ENCODE measurements around the gene SUPT5H. TPM values are rescaled to one million over a fixed set of nuclear protein-coding genes. Genes with fewer than 3 reads are reported as not detected.
"Not testable (repeated sequence)": the region's sequence is repeated elsewhere in the genome, so short reads cannot be mapped to it uniquely, and the experiment has no call there.

The SUPT5H gene
- total RNA-seq, 2 experiments from 2014 or later = 173 to 176 TPM

- H3K27ac Mint-ChIP-seq = no peak overlapping the region
- POLR2A ChIA-PET = no interaction called here
- no peaks in the 10 kb centered on the region for H3K9me3 Mint-ChIP-seq
- no peak for ATAC-seq (ENCODE audit: low read depth)
- peaks cover 21% of the 10 kb centered on the region for H3K36me3 Mint-ChIP-seq
- no peak for DNase-seq
- no peaks in the 10 kb centered on the region for H3K27me3 Mint-ChIP-seq
- H3K4me1 Mint-ChIP-seq = peaks cover 11% of the 10 kb centered on the region
- no peak overlapping the region for H3K4me3 Mint-ChIP-seq
These were observed 23.7 kb downstream of the SUPT5H start for GRCh38 chr19:39469036-39469435.

DNA sequence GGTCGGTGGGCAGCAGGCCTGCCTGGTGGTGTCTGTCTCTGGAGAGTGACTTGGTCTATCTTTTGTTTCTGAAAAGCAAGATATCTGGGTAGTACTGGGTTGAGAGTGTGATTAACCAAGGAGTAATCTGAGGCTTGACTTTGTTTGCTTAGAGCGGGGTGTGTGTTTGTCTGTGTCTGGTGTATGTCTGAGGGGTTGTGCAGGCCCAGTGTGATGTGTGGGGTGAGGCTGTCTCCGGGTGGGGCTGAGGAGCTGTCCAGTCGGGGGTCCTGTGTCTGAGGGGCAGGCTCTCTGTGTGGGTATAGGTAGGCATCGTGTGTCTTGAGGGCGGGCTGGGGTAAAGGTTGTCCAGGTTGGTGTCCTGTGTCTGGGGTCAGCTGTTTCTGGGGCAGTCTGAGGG is 24.2 kb downstream of the SUPT5H start:
- ATAC-seq (ENCODE audit: low read depth) = no peak
- Mint-ChIP-seq H3K4me1 (peaks cover 11% of the 10 kb centered on the region), H3K4me3 (no peak overlapping the region), H3K27ac (no peak overlapping the region), H3K27me3 (no peaks in the 10 kb centered on the region), H3K36me3 (peaks cover 25% of the 10 kb centered on the region), H3K9me3 (no peaks in the 10 kb centered on the region)
- no peak for DNase-seq
- POLR2A ChIA-PET = no interaction called here

DNA sequence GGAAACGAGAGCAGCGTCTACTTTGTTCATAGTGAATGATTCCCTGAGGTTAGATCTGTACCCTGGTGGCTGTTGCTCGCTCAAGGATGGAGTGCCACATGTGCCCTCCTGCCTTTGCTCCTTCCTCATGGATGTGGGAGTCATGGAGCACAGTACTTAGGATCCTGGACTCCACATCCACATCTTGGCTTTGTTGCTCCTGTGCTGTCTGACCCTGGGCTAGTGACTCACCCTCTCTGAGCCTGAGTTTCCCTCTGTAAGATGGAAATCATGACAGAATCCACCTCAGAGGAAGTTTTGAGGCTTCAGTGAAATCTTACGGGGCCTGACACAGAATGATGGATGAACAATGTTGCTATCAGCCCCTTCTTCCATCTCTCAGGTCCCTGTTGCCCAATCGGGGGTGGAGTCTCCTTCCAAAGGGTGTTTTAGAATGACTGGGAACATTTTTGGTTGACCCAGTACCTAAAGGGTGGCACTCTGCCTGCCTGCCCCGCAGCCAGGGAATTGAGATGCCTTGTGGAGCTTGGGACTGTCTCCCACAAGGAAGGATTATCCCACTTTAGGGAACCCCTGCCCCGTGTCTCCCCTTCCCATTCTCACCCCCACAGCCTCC is 25.4 kb downstream of the SUPT5H start:
- POLR2A ChIA-PET = interaction anchor here (0.5 kb wide), 1 partner anchor 10 kb away, joined by 3 read pairs; the partner anchor contains the start of gene TIMM50
- no peak overlapping the region for H3K4me3 Mint-ChIP-seq
- H3K4me1 Mint-ChIP-seq = peaks cover 11% of the 10 kb centered on the region
- no peaks in the 10 kb centered on the region for H3K9me3 Mint-ChIP-seq
- H3K27me3 Mint-ChIP-seq = no peaks in the 10 kb centered on the region
- H3K27ac Mint-ChIP-seq = no peak overlapping the region
- DNase-seq (no peak), ATAC-seq (ENCODE audit: low read depth) (no peak)
- H3K36me3 Mint-ChIP-seq = peaks cover 24% of the 10 kb centered on the region

- ATAC-seq (ENCODE audit: low read depth) = no peak
- Mint-ChIP-seq H3K4me1 (peaks cover 9% of the 10 kb centered on the region), H3K27me3 (no peaks in the 10 kb centered on the region), H3K9me3 (no peaks in the 10 kb centered on the region), H3K4me3 (no peak overlapping the region), H3K36me3 (peaks cover 27% of the 10 kb centered on the region), H3K27ac (no peak overlapping the region)
- DNase-seq = no peak
- POLR2A ChIA-PET = no interaction called here
These were observed 26.6 kb downstream of the SUPT5H start for GRCh38 chr19:39471756-39472536.

DNA sequence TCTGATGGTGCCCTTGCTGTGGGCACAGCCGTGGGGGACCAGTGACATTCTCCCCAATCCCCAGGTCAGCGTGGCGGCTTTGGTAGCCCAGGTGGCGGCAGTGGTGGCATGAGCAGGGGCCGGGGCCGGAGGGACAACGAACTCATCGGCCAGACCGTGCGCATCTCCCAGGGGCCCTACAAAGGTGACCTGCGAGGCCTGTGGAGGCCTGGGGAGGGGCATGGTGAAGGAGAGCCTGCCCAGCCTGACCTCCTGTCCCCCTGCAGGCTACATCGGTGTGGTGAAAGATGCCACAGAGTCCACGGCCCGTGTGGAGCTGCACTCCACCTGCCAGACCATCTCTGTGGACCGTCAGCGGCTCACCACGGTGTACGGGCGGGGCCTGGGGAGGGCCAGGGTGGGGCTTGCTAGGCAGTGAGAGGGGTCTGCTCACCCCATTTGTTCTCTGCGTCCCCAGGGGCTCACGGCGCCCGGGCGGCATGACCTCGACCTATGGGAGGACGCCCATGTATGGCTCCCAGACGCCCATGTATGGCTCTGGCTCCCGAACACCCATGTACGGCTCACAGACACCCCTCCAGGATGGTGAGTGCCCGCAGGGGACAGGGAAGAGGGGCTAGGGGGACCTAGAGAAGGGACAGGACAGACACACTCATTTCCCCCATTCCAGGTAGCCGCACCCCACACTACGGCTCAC is 27.5 kb downstream of the SUPT5H start:
- DNase-seq (no peak), ATAC-seq (ENCODE audit: low read depth) (no peak)
- H3K4me1 Mint-ChIP-seq = peaks cover 9% of the 10 kb centered on the region
- no peak overlapping the region for H3K4me3 Mint-ChIP-seq
- no peaks in the 10 kb centered on the region for H3K9me3 Mint-ChIP-seq
- no peak overlapping the region for H3K27ac Mint-ChIP-seq
- POLR2A ChIA-PET = no interaction called here
- no peaks in the 10 kb centered on the region for H3K27me3 Mint-ChIP-seq
- peaks cover 27% of the 10 kb centered on the region for H3K36me3 Mint-ChIP-seq

GRCh38 chr19:39473443-39473960 is 28.1 kb downstream of the SUPT5H start:
- no peak for DNase-seq
- H3K4me3 Mint-ChIP-seq = no peak overlapping the region
- POLR2A ChIA-PET = no interaction called here
- no peak overlapping the region for H3K27ac Mint-ChIP-seq
- ATAC-seq (ENCODE audit: low read depth) = no peak
- H3K36me3 Mint-ChIP-seq = peaks cover 27% of the 10 kb centered on the region
- no peaks in the 10 kb centered on the region for H3K9me3 Mint-ChIP-seq
- peaks cover 9% of the 10 kb centered on the region for H3K4me1 Mint-ChIP-seq
- no peaks in the 10 kb centered on the region for H3K27me3 Mint-ChIP-seq

DNA sequence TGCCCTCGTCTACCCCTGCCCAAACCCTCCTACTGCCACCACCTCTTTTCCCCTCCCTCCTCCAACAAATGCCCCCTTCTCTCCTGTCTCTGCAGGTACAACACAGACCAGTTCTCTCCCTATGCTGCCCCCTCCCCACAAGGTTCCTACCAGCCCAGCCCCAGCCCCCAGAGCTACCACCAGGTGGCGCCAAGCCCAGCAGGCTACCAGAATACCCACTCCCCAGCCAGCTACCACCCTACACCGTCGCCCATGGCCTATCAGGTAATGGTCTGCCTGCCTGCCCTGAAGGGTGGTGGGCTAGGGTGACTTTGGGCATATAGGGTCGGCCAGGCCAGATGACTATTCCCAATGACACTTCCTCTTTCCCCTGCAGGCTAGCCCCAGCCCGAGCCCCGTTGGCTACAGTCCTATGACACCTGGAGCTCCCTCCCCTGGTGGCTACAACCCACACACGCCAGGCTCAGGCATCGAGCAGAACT is 28.8 kb downstream of the SUPT5H start:
- H3K9me3 Mint-ChIP-seq = no peaks in the 10 kb centered on the region
- H3K4me3 Mint-ChIP-seq = no peak overlapping the region

DNA sequence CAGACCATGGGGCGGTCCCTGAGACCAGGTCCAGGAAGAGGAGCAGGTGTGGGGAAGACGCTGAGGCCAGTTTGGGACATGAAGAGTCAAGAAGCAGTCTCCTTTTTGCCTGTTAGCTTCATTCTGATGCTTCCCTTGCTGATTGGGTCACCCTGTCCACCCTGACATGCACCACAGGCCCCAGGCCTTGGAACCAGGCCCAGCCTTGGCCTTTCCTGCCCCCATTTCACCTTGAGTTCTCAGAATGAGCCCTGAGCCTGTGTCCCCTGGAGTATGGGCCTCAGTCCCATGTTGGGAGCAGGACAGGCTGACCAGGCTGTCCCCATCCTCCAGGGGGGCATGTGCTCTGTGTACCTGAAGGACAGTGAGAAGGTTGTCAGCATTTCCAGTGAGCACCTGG is 30.4 kb downstream of the SUPT5H start:
- POLR2A ChIA-PET = interaction anchor here (1.0 kb wide), 1 partner anchor 32 kb away, joined by 4 read pairs; no protein-coding TSS in a partner anchor
- Mint-ChIP-seq H3K4me3 (no peak overlapping the region), H3K4me1 (peaks cover 14% of the 10 kb centered on the region), H3K36me3 (peaks cover 20% of the 10 kb centered on the region), H3K27ac (no peak overlapping the region), H3K27me3 (no peaks in the 10 kb centered on the region), H3K9me3 (no peaks in the 10 kb centered on the region)
- no peak for ATAC-seq (ENCODE audit: low read depth)
- DNase-seq = no peak

More for the DNA sequence above, 28.8 kb downstream of the SUPT5H start:
- Mint-ChIP-seq H3K4me1 (peaks cover 9% of the 10 kb centered on the region), H3K27me3 (no peaks in the 10 kb centered on the region), H3K36me3 (peaks cover 26% of the 10 kb centered on the region), H3K27ac (peak overlapping the region; percentile 22)
- DNase-seq (peak; percentile 75), ATAC-seq (ENCODE audit: low read depth) (peak; percentile 57)
- POLR2A ChIA-PET = interaction anchor here (0.7 kb wide), 2 partner anchors 26 to 58 kb away, joined by 3 to 4 read pairs; partner anchors contain the start of gene EID2B

- H3K9me3 Mint-ChIP-seq; ATAC-seq (ENCODE audit: low read depth); POLR2A ChIA-PET; DNase-seq; H3K27me3 Mint-ChIP-seq: not testable (repeated sequence)
- Mint-ChIP-seq H3K4me1 (peaks cover 21% of the 10 kb centered on the region), H3K4me3 (peak overlapping the region; percentile 94), H3K27ac (peak overlapping the region; percentile 94), H3K36me3 (peaks cover 11% of the 10 kb centered on the region)
These were observed 34.0 kb downstream of the SUPT5H start for GRCh38 chr19:39479319-39479801.

- ATAC-seq (ENCODE audit: low read depth) (no peak), DNase-seq (no peak)
- Mint-ChIP-seq H3K4me3 (peak overlapping the region; percentile 94), H3K27ac (peak overlapping the region; percentile 94), H3K4me1 (peaks cover 21% of the 10 kb centered on the region), H3K27me3 (no peaks in the 10 kb centered on the region), H3K36me3 (peaks cover 11% of the 10 kb centered on the region), H3K9me3 (no peaks in the 10 kb centered on the region)
- POLR2A ChIA-PET = interaction anchor here (0.6 to 2.2 kb wide), 6 partner anchors 33 to 89 kb away, joined by 3 to 10 read pairs (median 4); partner anchors contain the start of genes MED29, PAF1, RPS16 and SUPT5H
These were observed 34.5 kb downstream of the SUPT5H start for GRCh38 chr19:39479916-39480315.

GRCh38 chr19:39480337-39481228 is 35.2 kb downstream of the SUPT5H start, which contains the start of gene TIMM50:
TIMM50 (plus strand) TSS chr19:39480838; CDS start chr19:39480854, 16 bp downstream.
- POLR2A ChIA-PET = interaction anchor here (0.6 to 2.2 kb wide), 8 partner anchors 10 to 90 kb away, joined by 3 to 10 read pairs (median 3); partner anchors contain the start of genes MED29, PAF1, RPS16 and SUPT5H
- no peaks in the 10 kb centered on the region for H3K9me3 Mint-ChIP-seq
- peaks cover 11% of the 10 kb centered on the region for H3K36me3 Mint-ChIP-seq
- ATAC-seq (ENCODE audit: low read depth) (peak; percentile 95), DNase-seq (peak; percentile 99)
- H3K4me1 Mint-ChIP-seq = peaks cover 21% of the 10 kb centered on the region
- no peaks in the 10 kb centered on the region for H3K27me3 Mint-ChIP-seq
- peak within 1 kb of the TSS; percentile 94 for H3K27ac Mint-ChIP-seq
- peak within 1 kb of the TSS; percentile 94 for H3K4me3 Mint-ChIP-seq

- Mint-ChIP-seq H3K4me1 (peaks cover 21% of the 10 kb centered on the region), H3K36me3 (peaks cover 10% of the 10 kb centered on the region), H3K27ac (peak overlapping the region; percentile 94), H3K27me3 (no peaks in the 10 kb centered on the region), H3K4me3 (peak overlapping the region; percentile 94), H3K9me3 (no peaks in the 10 kb centered on the region)
- POLR2A ChIA-PET = interaction anchor here (0.6 to 2.2 kb wide), 6 partner anchors 10 to 90 kb away, joined by 3 to 10 read pairs (median 3); partner anchors contain the start of genes MED29, PAF1, RPS16 and SUPT5H
- ATAC-seq (ENCODE audit: low read depth) (no peak), DNase-seq (no peak)
These were observed 35.8 kb downstream of the SUPT5H start for GRCh38 chr19:39481229-39481545.

All from activated naive CD8-positive, alpha-beta T cell treated with anti-CD3 and anti-CD28 coated beads, Interleukin-2, amount 10 ng/mL, durations not matched to agents 7 days and 5 days (primary cell).